HG03442 (cell line): ENCODE measurements around the gene CAMSAP2.
A peak's percentile ranks its signal among the peaks of the same experiment; 100 is the strongest.
"Not testable (repeated sequence)": the region's sequence is repeated elsewhere in the genome, so short reads cannot be mapped to it uniquely, and the experiment has no call there.

Experiments
- ATAC-seq: cut with Tn5 transposase; IDR thresholded peaks from one replicate; pipeline ENCODE4 v1.9.1; 2021; ENCODE audit warnings: mild to moderate bottlenecking, moderate library complexity; ENCODE audit not compliant: unreplicated experiment

CAMSAP2 gene

GRCh38 chr1:200738949-200739651 lies 407 bp downstream of the CAMSAP2 start:
- peak; percentile 55 for ATAC-seq

- ATAC-seq: no peak
Measured at GRCh38 chr1:200739702-200740570, 1.2 kb downstream of the CAMSAP2 start.

DNA sequence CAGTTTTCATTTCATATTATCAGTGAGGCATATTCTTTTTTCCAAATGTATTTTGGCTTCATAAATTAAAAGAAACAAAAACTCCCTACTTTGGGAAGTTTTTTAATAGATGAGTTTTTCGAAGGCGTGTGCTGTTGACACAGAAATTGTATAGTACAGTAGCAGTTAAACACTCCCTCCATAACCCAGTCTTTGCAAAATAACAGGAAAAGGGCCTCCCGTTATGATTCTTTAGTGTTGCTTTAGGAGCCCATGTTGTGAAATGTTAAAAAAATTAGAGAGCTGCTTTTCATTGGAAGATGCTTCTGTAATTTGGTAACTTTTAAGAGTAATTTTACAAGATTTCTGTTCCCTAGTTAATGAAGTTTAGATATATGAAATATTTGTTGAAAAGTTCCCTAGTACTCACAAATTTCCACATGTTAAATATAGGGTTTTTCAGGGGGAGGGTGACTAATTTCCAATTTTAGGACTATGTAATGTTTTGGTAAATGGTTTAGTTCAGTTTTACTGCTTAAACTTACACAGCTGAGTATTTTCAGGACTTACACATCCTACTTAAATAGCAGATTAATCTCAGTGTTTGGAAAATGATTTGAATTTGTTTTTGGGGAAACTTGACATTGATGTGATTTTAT lies 2.0 kb downstream of the CAMSAP2 start:
- no peak for ATAC-seq

GRCh38 chr1:200741551-200742207 lies 3.0 kb downstream of the CAMSAP2 start:
- no peak for ATAC-seq

GRCh38 chr1:200744143-200744542 lies 5.5 kb downstream of the CAMSAP2 start:
- no peak for ATAC-seq

DNA sequence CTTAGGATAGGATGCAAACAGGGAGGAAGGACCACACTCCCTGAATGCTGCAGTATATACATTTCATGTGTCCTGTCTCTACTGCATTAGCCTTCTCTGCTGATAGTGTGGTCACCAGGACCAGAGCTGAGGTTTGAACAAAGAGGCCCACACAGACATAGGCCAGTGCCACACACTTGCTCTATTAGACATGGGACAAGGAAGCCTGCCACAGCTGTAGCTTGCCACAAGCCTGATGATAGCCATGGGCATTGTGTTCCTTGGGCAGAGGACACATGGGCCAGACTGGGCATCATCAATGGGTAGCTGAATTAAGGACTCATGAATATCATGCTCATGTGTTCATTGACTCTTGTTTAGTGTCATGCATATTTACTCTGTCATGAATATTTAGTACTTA lies 10.4 kb downstream of the CAMSAP2 start:
- no peak for ATAC-seq

GRCh38 chr1:200750749-200751148 lies 12.1 kb downstream of the CAMSAP2 start:
- not testable (repeated sequence) for ATAC-seq

GRCh38 chr1:200751717-200752116 lies 13.0 kb downstream of the CAMSAP2 start:
- peak; percentile 83 for ATAC-seq

- no peak for ATAC-seq
Measured at GRCh38 chr1:200753650-200754198, 15.0 kb downstream of the CAMSAP2 start.

DNA sequence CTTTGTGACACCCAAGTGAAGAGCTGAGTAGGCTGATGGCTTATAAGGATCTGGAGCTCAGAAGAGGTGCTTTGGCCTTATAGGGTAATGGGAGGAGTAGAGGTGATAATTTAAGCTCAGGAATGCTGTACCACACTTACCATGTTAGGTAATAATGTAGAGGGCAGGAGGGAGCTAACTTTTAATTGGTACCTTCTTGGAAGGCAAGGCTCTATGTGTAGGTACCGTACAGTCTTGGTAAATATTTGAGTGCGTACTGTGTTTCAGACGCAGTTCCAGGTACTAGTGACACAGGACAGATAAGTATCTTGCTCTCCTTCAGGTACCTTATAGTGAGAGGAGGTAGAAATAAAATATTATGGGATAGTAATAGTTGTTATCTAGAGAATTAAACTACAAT lies 16.8 kb downstream of the CAMSAP2 start:
- ATAC-seq: no peak

GRCh38 chr1:200762089-200762488 lies 23.4 kb downstream of the CAMSAP2 start:
- no peak for ATAC-seq

DNA sequence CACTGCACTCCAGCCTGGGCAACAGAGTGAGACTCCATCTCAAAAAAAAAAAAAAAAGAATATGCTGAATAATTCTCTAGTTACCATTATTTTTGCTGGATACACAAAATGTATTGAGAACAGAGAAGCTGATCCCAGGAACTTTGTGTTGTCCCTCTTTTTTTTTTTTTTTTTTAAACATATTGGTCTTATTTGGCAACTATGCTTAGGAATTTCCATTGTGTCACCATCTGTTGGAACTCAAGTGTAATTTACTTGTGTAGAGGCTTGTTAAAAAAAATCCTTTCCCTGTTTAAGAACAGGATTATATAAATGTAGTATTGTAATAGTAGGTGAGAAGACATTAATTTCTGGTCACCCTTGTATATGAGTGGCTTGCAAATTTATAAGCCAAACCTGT lies 28.6 kb downstream of the CAMSAP2 start:
- no peak for ATAC-seq

DNA sequence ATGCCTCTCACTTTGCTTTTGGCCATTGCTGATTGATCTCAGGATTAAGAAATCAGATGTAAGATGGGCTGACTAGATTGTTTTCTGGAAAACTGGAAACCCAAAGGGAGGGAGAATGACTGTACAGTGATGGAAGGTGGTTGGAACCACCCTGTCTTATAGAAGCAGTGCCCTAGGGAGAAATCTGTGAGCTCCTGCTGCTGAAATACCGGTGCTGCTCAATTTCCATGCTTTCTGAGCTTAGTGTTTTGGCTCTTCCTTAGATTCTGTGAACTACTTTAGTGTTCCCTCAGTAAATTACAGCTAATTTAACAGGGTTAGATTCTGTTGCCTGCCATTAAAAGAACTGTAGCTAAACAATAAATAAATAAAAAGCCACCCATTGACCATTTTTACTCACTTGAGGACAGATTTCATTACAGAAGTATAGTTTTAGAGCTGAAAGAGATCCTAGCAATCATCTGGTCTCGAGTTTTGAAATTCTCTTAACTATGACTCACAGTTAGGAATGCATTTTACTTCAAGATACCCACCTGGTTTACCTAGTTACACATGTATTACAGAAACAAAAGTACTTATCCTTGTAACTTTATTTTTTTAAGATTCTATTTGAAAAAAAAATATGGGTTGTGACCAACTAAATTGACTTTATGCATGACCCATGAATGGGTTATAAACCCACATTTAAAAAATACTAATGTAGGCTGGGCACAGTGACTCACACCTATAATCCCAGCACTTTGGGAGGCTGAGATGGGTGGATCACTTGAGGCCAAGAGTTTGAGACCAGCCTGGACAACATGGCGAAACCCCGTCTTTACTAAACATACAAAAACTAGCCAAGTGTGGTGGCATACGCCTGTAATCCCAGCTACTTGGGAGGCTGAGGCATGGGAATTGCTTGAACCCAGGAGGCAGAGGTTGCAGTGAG lies 33.2 kb downstream of the CAMSAP2 start:
- no peak for ATAC-seq

DNA sequence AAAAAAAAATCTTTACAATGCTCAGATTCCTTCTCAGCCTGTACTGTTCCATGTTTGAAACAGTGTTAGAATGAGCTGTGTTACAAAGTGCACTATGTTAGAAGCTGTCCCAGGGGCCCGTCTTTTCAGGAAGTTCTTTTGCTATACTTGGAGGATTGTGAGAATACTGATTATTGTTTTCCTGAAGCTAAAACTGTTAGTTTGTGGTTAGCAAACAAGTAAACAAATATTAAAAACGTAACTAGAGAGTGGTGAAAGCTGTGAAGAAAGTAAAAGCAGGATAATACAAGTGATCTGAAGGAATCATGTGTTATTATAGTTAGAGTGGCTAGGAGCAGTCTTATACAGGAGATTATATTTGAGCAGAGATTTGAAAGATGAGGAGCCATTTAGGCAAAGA lies 35.6 kb downstream of the CAMSAP2 start:
- peak; percentile 44 for ATAC-seq

GRCh38 chr1:200774735-200775444 lies 36.2 kb downstream of the CAMSAP2 start:
- ATAC-seq: peak; percentile 38

GRCh38 chr1:200775850-200776249 lies 37.2 kb downstream of the CAMSAP2 start:
- ATAC-seq: no peak

- ATAC-seq: no peak
Measured at GRCh38 chr1:200776949-200777348, 38.3 kb downstream of the CAMSAP2 start.

DNA sequence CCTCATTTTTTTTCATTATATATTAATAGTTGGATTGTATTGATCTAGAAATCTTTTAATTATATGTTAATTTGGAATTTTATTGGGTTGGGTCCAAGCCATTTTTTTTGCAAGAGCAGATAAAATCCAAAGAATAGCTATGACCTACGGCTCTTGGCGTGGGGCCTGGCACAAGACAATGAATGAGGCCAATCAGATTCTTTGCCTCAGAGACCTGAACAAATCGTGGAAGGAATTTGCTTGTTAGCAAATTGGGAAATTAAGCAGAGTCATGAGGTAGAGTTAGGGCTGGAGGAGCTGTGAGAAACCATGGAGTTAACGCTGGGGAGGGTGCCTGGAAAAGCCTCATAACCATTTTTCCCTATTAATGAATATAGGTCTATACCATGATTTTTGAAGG lies 40.1 kb downstream of the CAMSAP2 start:
- no peak for ATAC-seq

- no peak for ATAC-seq
Measured at GRCh38 chr1:200779326-200779725, 40.6 kb downstream of the CAMSAP2 start.
